ENCODE measurements around the gene LTBP1.

DNA sequence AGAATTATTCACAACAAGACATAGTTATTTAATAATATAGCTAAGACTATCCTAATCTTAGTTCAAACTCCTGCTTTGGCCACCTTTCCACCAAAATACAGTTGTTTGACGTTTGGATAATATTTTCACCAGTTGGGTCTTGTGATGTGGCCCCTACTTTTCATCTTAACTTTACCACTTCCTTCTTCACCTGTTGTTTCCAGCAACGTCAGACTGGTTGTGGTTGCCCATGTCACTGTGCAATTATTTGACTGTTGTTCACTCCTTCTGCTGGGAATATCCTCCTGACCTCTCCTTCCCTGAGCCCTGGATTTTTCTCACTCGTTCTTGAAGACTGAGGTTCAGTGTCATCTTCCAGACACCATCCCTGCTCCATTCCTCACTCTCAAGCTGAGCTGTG, 397.5 kb downstream of the LTBP1 start:
- TF ChIP-seq TCF12 (IDR thresholded peaks at IDR 0.05; ENCODE audit: low read depth) (no peak), TEAD4 (IDR thresholded peaks at IDR 0.05) (no peak), EGR1 (IDR thresholded peaks at IDR 0.05) (no peak), YY1 (IDR thresholded peaks at IDR 0.05; ENCODE audit: low read depth) (no peak), EP300 (IDR thresholded peaks at IDR 0.05; ENCODE audit: borderline replicate concordance) (no peak), ZBTB7A (IDR thresholded peaks at IDR 0.05; ENCODE audit: low read depth) (no peak), CEBPB (IDR thresholded peaks at IDR 0.05) (no peak), FOXM1 (IDR thresholded peaks at IDR 0.05; ENCODE audit: borderline replicate concordance, low read depth) (no peak)
- TF ChIP-seq, protein P1, sequence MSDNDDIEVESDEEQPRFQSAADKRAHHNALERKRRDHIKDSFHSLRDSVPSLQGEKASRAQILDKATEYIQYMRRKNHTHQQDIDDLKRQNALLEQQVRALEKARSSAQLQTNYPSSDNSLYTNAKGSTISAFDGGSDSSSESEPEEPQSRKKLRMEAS (IDR thresholded peaks at IDR 0.05) = no peak
- TF ChIP-seq, protein P2, sequence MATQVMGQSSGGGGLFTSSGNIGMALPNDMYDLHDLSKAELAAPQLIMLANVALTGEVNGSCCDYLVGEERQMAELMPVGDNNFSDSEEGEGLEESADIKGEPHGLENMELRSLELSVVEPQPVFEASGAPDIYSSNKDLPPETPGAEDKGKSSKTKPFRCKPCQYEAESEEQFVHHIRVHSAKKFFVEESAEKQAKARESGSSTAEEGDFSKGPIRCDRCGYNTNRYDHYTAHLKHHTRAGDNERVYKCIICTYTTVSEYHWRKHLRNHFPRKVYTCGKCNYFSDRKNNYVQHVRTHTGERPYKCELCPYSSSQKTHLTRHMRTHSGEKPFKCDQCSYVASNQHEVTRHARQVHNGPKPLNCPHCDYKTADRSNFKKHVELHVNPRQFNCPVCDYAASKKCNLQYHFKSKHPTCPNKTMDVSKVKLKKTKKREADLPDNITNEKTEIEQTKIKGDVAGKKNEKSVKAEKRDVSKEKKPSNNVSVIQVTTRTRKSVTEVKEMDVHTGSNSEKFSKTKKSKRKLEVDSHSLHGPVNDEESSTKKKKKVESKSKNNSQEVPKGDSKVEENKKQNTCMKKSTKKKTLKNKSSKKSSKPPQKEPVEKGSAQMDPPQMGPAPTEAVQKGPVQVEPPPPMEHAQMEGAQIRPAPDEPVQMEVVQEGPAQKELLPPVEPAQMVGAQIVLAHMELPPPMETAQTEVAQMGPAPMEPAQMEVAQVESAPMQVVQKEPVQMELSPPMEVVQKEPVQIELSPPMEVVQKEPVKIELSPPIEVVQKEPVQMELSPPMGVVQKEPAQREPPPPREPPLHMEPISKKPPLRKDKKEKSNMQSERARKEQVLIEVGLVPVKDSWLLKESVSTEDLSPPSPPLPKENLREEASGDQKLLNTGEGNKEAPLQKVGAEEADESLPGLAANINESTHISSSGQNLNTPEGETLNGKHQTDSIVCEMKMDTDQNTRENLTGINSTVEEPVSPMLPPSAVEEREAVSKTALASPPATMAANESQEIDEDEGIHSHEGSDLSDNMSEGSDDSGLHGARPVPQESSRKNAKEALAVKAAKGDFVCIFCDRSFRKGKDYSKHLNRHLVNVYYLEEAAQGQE (IDR thresholded peaks at IDR 0.05; ENCODE audit: low read depth) = no peak

All from Ishikawa (cell line).